PFSK-1 (cell line): ENCODE data around the gene DLK1.

Experiments used
- FOXP2 ChIP-seq: optimal IDR thresholded peaks from 2 replicates; pipeline ENCODE3; 2011; ENCODE audit warnings: borderline replicate concordance, control low read depth, inconsistent platforms; ENCODE audit not compliant: insufficient read depth; ENCODE audit errors: extremely low read length, extremely low read depth
- POLR2AphosphoS5 ChIP-seq: IDR thresholded peaks from 2 replicates; pipeline ENCODE4 v1.6.1; 2012; ENCODE audit warnings: low read depth, mild to moderate bottlenecking, control low read depth, low read length, moderate library complexity
- SIN3A ChIP-seq: IDR thresholded peaks from 2 replicates; pipeline ENCODE4 v1.6.1; 2012; ENCODE audit warnings: mild to moderate bottlenecking, low read length, moderate library complexity, borderline replicate concordance; ENCODE audit not compliant: insufficient read depth
- TAF1 ChIP-seq: IDR thresholded peaks from 2 replicates; pipeline ENCODE4 v1.6.1; 2012; ENCODE audit warnings: low read length, control low read depth, borderline replicate concordance; ENCODE audit not compliant: insufficient read depth
- TF ChIP-seq, protein P1 (sequence below), 2 experiments: IDR thresholded peaks; 2 replicates each; pipeline versions ENCODE4 v1.6.1 to v1.8.0; 2011 to 2012; ENCODE audit warnings: low read depth in 2 of 2, low read length in 2 of 2, control low read depth in 1 of 2, inconsistent platforms in 1 of 2, mild to moderate bottlenecking in 1 of 2, moderate library complexity in 1 of 2; ENCODE audit not compliant: insufficient read depth in 1 of 2

Gene DLK1

DNA sequence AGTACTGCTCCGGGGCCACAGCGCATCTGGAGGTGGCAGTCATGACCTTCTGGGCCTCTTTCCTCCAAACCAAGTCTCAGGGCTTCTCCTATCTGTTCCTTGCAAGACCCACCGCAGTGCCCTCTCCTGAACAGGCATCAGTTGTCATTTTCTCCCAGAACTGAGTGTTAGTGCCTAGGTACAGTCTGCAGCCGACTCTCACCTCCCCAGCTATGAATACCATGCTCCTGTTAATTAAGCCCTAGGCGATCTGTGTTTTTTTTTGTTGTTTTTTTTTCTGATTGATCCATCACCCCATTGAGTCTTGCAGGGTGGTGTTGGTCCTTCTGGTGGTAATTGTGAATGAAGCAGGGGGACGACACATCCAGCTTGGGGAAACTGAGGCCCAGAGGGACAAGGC is 47.5 kb upstream of the DLK1 start:
- TF ChIP-seq SIN3A (no peak), FOXP2 (no peak), POLR2AphosphoS5 (no peak), TAF1 (no peak)
- TF ChIP-seq, protein P1, sequence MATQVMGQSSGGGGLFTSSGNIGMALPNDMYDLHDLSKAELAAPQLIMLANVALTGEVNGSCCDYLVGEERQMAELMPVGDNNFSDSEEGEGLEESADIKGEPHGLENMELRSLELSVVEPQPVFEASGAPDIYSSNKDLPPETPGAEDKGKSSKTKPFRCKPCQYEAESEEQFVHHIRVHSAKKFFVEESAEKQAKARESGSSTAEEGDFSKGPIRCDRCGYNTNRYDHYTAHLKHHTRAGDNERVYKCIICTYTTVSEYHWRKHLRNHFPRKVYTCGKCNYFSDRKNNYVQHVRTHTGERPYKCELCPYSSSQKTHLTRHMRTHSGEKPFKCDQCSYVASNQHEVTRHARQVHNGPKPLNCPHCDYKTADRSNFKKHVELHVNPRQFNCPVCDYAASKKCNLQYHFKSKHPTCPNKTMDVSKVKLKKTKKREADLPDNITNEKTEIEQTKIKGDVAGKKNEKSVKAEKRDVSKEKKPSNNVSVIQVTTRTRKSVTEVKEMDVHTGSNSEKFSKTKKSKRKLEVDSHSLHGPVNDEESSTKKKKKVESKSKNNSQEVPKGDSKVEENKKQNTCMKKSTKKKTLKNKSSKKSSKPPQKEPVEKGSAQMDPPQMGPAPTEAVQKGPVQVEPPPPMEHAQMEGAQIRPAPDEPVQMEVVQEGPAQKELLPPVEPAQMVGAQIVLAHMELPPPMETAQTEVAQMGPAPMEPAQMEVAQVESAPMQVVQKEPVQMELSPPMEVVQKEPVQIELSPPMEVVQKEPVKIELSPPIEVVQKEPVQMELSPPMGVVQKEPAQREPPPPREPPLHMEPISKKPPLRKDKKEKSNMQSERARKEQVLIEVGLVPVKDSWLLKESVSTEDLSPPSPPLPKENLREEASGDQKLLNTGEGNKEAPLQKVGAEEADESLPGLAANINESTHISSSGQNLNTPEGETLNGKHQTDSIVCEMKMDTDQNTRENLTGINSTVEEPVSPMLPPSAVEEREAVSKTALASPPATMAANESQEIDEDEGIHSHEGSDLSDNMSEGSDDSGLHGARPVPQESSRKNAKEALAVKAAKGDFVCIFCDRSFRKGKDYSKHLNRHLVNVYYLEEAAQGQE (IDR thresholded peaks at IDR 0.05; ENCODE audit: insufficient read depth in 1 of 2, low read depth in 2 of 2, low read length in 2 of 2): no peak

DNA sequence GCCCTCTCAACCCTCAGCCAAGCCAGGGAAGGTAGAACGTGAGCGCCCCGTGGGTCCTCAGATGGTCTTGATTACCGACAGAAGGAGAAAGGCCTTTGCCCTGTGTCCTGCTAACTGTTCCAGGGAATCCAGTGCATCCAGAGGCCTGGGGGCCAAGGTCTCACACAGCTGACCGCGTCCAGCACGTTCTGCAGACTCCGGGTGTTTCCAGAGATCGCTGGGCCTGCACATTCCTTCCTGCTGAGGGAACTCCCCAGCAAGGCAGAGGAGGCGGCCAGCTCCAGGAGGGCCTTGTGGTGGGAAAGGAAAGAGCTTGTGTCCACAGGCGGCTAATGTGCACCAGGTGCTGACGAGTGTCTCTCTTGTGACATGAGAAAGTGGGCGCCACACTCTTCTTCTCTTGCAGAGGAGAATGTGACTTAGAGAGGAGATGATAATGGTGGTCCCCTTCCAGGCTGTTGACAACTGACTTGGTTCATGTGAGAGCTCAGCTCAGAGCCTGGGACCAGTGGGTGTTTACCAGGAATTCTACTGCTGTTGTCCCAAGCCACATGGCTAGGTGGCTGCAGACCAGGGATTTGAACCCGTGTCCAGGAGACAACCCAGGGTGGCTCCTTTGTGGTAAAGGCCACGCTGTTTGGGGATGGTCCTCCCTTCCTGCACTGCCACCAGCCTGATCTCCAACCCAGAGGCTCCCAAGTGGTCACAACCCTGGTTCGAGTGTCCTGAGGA is 46.8 kb upstream of the DLK1 start:
- TF ChIP-seq SIN3A: no peak
- no peak for TF ChIP-seq POLR2AphosphoS5
- TF ChIP-seq FOXP2: no peak
- TF ChIP-seq TAF1: no peak
- TF ChIP-seq, protein P1 (IDR thresholded peaks at IDR 0.05; ENCODE audit: insufficient read depth in 1 of 2, low read depth in 2 of 2, low read length in 2 of 2): no peak

DNA sequence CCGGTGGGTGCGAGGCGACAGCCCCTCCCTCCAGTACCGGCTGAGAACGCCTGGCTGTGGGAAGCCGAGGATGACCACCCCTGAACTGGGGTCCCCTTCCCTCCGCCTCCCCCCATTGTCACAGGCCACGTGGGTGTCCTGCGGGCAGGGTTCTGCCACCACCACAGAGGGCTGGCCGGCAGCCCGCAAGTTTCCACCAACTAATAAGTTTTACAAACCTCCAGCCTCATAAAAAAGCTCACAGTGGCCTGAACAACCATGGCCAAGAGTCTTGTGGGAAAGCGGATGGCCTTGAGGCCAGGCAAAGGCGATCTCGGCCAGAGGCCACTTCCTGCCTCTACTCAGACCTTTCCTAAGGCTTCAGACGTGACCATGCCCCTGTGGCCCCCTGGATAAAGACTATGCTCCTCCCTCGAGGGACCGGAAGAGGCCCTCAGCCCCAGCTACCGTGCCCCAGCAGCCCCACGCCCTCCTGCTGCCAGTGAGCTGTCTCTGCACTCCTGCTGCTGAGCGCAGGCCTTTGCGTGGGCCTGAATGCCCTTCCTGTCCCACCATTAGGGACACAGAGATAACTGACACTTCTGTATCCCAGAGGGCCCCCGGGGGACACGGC is 46.1 kb upstream of the DLK1 start:
- TF ChIP-seq FOXP2 (no peak), TAF1 (no peak), SIN3A (no peak), POLR2AphosphoS5 (no peak)
- TF ChIP-seq, protein P1 (IDR thresholded peaks at IDR 0.05; ENCODE audit: insufficient read depth in 1 of 2, low read depth in 2 of 2, low read length in 2 of 2): no peak

GRCh38 chr14:100681111-100681510 is 45.6 kb upstream of the DLK1 start:
- TF ChIP-seq POLR2AphosphoS5: no peak
- TF ChIP-seq TAF1: no peak
- no peak for TF ChIP-seq FOXP2
- no peak for TF ChIP-seq SIN3A
- TF ChIP-seq, protein P1 (IDR thresholded peaks at IDR 0.05; ENCODE audit: insufficient read depth in 1 of 2, low read depth in 2 of 2, low read length in 2 of 2): no peak

- no peak for TF ChIP-seq FOXP2
- TF ChIP-seq, protein P1 (IDR thresholded peaks at IDR 0.05; ENCODE audit: insufficient read depth in 1 of 2, low read depth in 2 of 2, low read length in 2 of 2): no peak
- TF ChIP-seq SIN3A: no peak
- TF ChIP-seq TAF1: no peak
- no peak for TF ChIP-seq POLR2AphosphoS5
These were observed 43.9 kb upstream of the DLK1 start for GRCh38 chr14:100682749-100683148.
